GM21825 (cell line): Measurements from ENCODE around the gene DYSF.
"Not testable (repeated sequence)": the region's sequence is repeated elsewhere in the genome, so short reads cannot be mapped to it uniquely, and the experiment has no call there.

Experiments used
- ATAC-seq: cut with Tn5 transposase; IDR thresholded peaks from one replicate; pipeline ENCODE4 v1.9.1; 2021; ENCODE audit warnings: mild to moderate bottlenecking, moderate library complexity; ENCODE audit not compliant: unreplicated experiment

DYSF gene

DNA sequence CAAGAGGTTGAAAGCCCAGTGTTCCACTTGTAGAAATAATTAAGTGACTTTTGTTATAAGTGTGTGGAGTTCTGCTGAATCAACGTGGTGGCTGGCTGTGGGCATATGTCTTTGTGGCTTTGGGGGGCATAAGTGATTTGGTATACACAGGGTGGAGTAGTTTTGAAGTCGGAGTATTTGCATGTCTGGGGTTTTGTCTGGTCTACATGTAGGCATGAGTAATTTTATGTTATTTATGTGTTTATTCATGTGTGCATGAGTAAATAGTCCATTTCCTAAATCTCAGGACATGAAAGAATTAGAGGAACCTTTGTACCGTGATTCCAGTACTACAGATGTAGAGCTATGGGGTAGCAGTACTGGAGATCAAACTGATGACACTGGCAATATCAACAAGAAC is 179.7 kb downstream of the DYSF start:
- no peak for ATAC-seq

- ATAC-seq: no peak
Observed at GRCh38 chr2:71634567-71634966, 181.2 kb downstream of the DYSF start.

DNA sequence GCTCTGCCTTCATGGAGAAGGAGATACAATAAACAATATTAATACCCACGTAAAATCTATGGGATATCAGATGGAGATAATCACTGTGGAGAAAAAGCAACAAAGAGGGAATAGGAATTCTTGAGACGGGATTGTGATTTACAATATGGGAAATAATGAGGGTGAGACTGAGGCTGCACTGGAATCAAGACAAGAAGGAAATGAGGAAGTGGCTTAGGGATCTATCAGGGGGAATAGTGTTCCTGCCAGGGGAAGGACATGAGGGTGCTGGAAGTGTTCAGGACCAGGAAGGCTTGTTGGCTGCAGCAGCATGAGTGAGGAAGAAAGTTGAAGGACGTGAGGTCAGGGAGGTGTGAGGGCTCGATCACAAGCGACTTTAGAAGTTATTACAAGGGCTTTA is 182.4 kb downstream of the DYSF start:
- ATAC-seq: no peak

DNA sequence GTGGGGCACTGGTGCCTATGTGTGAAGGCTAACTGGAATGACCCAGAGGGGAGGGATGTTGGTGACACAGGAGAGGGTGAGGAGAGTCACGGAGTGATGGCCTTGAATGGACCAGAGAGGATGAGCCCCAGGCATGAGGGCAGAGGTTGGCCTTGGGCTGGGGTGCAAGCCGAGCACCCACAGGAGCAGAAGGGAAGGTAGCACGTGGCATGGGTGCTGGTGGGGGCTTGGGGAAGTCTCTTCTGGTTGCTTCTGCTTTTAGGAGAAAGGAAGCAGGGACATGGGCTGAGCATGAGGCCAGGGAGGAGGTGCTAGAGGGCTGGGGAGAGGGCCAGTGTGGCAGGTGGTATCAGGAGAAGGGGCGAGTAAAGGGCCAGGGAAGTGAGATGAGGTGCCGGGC is 183.8 kb downstream of the DYSF start:
- ATAC-seq: no peak

GRCh38 chr2:71637736-71638135 is 184.4 kb downstream of the DYSF start:
- no peak for ATAC-seq

- no peak for ATAC-seq
Observed at GRCh38 chr2:71639735-71640134, 186.4 kb downstream of the DYSF start.

- no peak for ATAC-seq
Observed at GRCh38 chr2:71640489-71640888, 187.1 kb downstream of the DYSF start.

- ATAC-seq: no peak
Observed at GRCh38 chr2:71643674-71644357, 190.5 kb downstream of the DYSF start.

- ATAC-seq: no peak
Observed at GRCh38 chr2:71646028-71646427, 192.7 kb downstream of the DYSF start.

GRCh38 chr2:71647356-71647755 is 194.0 kb downstream of the DYSF start:
- ATAC-seq: no peak

DNA sequence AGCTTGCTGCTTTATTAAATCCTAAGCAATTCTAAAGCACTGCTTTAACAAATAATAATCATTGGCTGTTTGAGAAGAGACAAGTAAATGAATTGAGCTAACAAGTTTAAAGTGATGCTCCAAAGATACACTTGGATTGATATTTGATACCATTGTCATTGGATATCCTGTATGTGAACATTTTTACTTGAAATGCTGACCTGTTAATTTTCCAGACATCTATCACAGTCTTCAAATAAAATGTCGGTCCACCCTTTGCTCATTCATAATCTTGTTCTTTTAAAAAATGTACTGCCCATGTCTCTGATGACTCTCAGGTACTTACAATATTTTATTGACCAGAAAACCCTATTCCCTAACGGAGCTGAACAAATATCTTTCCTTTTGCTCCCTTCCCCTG is 202.1 kb downstream of the DYSF start:
- no peak for ATAC-seq

- not testable (repeated sequence) for ATAC-seq
Observed at GRCh38 chr2:71658256-71658655, 204.9 kb downstream of the DYSF start.

GRCh38 chr2:71658771-71659170 is 205.4 kb downstream of the DYSF start:
- ATAC-seq: no peak

DNA sequence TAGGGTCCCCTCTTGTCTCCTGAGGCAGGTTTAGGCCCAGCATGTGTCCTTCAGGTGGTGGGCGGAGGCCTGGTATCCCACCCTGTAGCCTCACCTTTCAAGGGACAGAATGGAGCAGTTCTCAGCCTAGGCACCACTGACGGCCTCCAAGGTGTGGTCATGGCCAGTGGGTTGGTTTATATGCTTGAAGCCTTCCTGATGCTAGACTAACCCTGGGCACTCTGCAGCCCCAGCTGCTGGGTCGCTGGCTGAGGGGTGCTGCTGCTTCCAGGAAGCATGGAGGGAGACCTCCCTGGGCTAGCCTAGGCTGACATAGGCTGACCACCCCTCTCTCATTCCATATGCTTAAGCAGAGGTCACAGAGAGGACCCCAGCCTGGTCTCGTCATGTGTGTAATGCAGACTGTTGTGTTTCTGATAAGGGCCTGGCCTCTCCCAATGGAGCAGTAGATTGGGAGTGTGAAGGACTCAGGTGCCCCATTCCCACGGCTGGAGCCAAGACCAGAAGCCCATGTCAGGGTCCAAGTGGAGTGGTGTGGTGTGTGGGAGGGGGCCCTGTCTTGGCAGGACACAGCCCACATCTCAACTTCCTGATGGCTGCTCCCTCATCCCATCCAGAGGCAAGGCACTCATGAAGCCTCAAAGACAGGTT is 206.6 kb downstream of the DYSF start:
- ATAC-seq: no peak

DNA sequence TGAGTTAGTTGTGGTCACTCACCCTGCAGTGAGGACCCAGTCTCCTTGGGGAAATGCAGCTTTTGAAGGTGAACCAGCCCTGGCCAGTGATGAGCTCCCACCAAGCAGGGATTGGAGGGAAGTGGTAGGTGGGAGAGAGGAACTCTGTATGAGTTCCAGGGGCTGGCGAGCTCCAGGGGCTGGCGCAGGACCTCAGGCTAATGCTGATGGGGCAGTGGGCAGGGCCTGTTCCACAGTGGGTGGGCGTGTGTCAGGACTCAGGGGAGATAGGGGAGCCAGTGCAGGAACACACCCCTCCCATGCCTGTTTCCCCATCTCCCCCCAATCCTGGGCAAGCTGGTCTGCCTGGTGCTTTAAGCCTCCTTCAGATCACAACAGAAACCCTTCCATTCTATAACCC is 208.4 kb downstream of the DYSF start:
- ATAC-seq: no peak

GRCh38 chr2:71662665-71663394 is 209.5 kb downstream of the DYSF start:
- no peak for ATAC-seq

DNA sequence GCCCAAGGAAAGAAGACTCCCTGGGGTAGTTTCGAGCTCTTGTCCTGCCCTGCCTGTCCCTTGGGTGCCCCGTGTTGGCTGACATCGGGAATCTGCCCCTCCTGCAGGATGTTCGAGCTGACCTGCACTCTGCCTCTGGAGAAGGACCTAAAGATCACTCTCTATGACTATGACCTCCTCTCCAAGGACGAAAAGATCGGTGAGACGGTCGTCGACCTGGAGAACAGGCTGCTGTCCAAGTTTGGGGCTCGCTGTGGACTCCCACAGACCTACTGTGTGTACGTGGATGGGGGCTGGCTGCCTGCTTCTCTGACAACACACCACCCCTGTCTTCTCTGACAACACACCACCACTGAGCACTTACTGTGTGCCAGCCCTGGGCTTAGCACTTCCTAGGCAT is 210.8 kb downstream of the DYSF start:
- no peak for ATAC-seq

- no peak for ATAC-seq
Observed at GRCh38 chr2:71665168-71666093, 212.1 kb downstream of the DYSF start.

DNA sequence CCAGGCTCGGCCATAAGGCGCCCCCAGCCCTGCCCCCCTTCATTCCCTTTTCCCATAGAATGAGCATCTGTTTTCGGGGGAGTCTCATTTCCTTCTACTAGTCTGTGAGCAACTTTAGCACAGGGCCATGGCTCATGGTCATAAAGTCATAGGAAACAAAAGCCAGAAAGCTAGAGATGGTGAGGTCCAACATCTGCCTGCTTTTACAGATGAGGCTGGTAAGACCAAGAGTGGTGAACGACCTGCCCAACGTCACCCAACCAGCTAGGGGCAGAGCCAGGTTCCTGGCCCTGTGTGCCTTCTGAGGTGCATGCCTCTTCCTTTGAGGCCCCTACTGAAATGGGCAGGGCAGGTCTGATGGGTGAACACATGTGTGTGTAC is 212.7 kb downstream of the DYSF start:
- ATAC-seq: no peak

DNA sequence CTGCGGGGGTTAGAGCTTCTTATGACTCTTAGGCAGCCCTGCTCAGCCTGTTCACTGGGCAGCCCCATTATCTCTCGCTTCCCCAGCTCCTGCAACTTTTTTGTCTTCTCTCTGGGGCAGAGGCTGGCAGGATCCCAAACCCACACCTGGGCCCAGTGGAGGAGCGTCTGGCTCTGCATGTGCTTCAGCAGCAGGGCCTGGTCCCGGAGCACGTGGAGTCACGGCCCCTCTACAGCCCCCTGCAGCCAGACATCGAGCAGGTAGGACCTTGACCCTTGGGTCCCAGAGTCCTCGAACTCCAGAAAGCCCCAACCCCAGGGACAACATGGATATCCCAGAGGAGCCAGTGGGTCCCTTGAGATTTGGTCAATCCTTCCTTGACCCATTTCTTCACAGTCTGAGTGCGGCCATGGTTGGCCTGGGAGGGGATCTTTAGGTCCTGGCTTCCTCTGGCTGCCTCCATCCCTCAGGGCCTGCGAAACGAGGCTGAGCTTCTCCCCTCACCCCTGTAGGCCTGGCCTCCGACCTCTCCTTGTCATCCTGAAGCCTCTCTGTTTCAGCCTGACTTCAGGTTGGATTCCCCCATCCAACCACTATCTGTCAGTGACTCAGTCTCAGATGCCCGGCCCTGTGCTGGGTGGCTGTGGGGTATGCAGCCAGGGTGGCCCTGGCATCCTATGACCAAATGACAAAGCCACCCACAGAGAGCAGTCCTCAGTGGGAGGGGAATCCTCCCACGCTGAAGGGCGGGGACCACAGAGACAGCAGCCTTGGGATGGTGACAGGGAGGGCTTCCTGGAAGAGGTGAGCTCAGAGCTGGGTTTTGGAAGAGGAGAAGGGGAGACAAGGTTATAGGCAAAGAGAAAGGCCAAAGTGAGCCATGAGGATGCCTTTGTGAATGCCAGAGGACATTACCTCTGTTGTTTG is 214.2 kb downstream of the DYSF start:
- no peak for ATAC-seq
